ENCODE results near the gene RNF113B. TPM values are rescaled to one million over a fixed set of nuclear protein-coding genes. Genes with fewer than 3 reads are reported as not detected.
A peak's percentile ranks its signal among the peaks of the same experiment; 100 is the strongest.

The RNF113B gene
- total RNA-seq, 1 experiment from 2014 or later: not detected

- DNase-seq (ENCODE audit: low spot score): no peak
Observed at GRCh38 chr13:98175043-98175442, 2.0 kb downstream of the RNF113B start.

- no peak for DNase-seq (ENCODE audit: low spot score)
Observed at GRCh38 chr13:98174307-98174706, 2.8 kb downstream of the RNF113B start.

GRCh38 chr13:98173431-98174152 is 3.5 kb downstream of the RNF113B start:
- DNase-seq (ENCODE audit: low spot score): peak; percentile 65

DNA sequence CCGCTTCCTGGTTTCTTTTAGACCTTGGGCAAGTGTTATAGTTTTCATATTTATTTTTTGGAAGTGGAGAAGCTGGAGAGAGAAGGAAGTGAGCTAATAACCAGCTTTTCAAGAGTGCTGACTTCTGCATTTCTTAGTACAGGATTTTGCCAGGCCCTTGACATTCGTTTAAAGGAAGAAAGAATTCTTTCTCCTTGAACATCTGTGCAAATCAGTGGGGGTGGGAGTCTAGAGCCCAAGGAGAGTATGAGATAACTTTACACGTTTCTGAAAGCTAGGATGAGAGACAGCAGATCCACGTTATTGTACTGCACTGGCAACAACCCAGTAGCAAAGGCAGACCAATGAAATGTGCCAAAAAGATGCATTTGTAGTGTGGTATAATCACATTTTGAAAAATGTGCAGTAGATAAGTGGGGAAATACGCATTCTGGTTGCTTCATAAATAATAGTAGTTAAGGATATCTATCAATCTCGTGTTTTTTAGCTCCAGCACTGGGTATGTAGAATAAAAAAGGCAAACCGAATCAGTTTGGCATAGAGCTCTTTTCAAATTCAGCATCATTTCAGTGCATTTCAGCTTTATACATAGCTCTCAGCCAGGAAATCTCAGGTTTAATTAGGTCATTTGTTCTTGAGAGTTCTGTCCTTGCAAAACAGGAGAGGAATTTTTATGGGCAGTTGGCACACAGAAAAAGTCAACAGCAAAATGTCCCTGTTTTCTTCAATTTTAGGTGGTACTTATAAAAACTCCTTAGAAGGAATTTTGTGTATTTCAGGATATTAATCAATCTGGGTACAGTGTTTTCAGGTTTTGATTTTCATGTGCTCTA is 4.3 kb downstream of the RNF113B start:
- DNase-seq (ENCODE audit: low spot score): peak; percentile 19

DNA sequence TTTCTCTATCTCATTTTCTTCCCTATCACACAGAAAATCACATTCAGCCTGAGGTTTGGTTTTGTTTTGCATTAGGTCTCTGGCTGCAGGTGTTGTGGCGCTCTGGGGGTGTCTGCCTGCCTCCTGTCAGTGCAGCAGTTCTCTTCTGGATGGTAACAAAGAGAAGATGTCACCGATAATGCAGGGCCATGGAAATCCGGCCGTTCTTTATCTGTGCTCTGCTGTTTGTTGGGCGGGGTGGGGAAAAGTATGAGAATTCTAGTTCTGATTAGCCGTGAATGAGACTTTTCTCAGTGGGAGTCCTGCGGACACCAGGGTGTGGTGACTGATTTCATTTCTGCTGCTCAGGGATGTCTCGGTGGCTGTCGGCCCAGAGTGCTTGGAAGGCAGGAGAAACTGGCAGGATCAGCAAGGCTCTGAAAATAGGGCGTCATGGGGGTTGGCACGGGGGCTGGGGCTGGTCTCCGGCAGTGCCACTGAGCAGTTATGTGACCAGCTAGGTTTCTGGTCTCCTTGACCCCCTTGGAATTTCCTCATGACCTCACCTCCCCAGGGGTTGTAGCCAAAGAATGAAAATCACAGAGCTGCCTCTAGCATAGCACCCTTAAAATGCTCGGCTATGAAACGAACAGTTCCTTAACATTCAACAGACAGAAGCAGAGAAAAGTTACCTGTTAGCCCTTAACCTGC is 5.0 kb downstream of the RNF113B start:
- peak; percentile 72 for DNase-seq (ENCODE audit: low spot score)

DNA sequence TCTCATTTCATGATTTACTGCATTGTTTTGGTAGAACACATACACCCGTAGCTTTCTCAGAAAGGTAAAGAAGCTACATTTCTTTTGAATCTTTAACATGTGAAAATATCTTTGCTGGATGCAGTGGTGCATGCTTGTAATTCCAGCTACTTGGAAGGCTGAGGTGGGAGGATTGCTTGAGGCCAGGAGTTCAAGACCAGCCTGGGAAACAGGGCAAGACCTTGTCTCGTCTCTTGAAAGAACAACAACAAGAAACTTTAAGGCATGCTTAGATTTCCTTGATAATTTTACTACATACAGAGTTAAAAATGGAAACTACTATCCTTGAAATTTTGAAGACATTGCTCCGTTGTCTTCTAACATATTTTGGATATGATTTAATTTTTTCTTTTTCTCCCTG is 7.7 kb downstream of the RNF113B start:
- DNase-seq (ENCODE audit: low spot score): no peak

DNA sequence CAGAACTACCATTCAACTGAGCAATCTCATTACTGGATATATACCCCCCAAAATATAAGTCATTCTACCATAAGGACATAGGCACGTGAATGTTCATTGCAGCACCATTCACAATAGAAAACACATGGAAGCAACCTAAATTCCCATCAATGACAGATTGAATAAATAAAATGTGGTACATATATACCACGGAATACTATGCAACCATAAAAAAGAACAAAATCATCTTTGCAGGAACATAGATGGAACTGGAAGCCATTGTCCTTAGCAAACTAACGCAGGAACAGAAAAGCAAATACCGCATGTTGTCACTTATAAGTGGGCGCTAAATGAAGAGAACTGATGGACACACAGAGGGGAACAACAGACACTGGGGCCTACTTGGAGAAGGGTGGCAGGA is 14.1 kb downstream of the RNF113B start:
- no peak for DNase-seq (ENCODE audit: low spot score)

DNA sequence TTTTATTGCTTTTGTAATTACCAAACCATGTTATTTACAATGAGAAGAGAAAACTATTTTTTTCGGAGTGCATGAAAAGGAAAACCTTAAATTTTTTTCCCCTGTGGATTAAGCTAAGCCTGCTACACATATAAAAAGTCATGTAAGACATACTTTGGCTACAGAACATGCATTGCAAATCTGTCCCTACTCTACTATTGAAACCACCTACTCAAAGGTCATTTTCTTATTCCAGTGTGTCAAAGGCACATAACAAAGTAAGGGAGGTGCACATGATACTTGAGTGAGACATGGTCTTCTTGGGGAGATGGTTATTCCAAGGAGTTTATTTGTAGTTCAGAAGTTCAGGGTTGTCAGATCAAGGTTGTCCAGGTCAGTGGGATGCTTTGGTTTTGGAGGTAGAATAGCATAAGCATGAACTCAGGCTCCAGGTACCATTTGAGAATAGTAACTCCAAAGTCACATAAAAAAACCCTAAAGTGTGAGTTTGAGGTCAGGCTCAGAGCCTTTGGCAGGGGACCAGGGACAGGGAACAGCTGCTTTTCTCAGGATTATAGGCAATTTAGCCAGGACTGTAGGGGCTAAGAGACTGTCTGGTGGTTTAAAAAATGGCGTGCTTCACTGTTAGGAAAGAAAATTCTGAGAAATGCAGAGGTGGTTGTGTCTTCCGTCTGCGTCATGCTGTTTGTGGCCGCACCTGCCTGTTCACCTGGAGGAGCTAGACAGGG is 18.7 kb downstream of the RNF113B start:
- DNase-seq (ENCODE audit: low spot score): no peak

GRCh38 chr13:98157609-98158008 is 19.5 kb downstream of the RNF113B start:
- no peak for DNase-seq (ENCODE audit: low spot score)

DNA sequence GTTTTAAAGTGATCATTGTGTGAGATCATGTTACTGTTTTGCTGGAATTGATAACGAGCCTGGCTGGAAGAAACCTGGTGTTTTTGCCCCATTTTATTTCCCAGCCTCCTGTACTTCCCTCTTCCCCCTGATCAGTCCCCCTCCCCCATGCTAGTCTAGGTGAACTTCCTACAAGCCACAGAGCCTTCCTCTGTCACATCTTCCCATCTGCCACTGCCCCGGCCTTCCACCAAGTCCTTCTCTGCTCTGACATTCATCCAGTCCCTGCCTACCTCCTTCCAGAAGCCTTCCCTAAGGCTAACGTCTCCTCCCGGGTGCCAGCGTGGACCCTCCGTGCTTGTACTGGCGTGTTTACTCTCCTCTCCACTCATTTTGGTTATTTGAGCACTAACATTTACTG is 19.9 kb downstream of the RNF113B start:
- DNase-seq (ENCODE audit: low spot score): no peak

- no peak for DNase-seq (ENCODE audit: low spot score)
Observed at GRCh38 chr13:98156259-98156658, 20.8 kb downstream of the RNF113B start.

GRCh38 chr13:98155475-98156109 is 21.5 kb downstream of the RNF113B start:
- peak; percentile 43 for DNase-seq (ENCODE audit: low spot score)

GRCh38 chr13:98150832-98151479 is 26.1 kb downstream of the RNF113B start:
- DNase-seq (ENCODE audit: low spot score): no peak

GRCh38 chr13:98147521-98147920 is 29.5 kb downstream of the RNF113B start:
- DNase-seq (ENCODE audit: low spot score): no peak

GRCh38 chr13:98144801-98145350 is 32.2 kb downstream of the RNF113B start:
- peak; percentile 31 for DNase-seq (ENCODE audit: low spot score)

DNA sequence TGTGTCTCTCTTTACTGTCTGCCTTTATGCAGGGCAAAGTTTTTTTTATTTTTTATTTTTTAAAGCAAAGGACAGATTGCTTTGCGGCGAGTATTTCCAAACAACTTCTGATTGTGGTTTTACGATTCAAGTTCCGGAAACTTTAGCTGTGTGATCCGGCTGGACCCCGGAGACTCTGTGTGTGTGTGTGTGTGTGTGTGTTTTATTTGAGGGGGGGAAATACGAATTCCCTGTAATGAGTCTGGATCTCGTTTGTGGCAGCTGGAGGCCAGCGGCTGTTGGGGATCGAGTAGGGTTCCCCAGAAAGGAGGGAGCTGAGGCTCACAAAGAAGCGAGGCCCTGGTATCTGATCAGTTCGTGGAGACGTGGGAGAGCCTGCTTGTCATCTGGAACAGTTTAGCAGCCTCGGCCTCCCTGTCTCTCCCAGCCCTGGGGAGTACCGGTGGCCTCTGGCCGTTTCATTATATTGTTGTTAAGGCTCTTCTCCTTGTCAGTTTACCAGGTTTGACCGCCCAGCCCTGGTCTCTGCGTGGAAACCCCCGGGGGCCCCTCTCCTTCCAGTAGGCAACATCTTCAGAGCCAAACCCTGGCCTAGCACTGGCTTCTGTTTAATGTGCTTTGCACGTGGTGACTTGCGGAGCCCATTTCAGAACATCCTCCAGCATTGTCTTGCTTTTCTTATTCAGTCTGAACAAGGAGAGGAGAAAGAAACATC is 32.9 kb downstream of the RNF113B start:
- DNase-seq (ENCODE audit: low spot score): no peak

GRCh38 chr13:98143601-98144026 is 33.5 kb downstream of the RNF113B start:
- no peak for DNase-seq (ENCODE audit: low spot score)

GRCh38 chr13:98143157-98143553 is 33.9 kb downstream of the RNF113B start:
- no peak for DNase-seq (ENCODE audit: low spot score)

GRCh38 chr13:98142380-98143156 is 34.5 kb downstream of the RNF113B start, which contains the start of gene FARP1:
FARP1 (plus strand) TSS chr13:98143094; CDS start chr13:98213243, 70,149 bp downstream.
- peak; percentile 48 for DNase-seq (ENCODE audit: low spot score)

Data from A172 (cell line).